GM06990 (cell line): ENCODE measurements around the gene TADA1.
"Not testable (repeated sequence)": the region's sequence is repeated elsewhere in the genome, so short reads cannot be mapped to it uniquely, and the experiment has no call there.

Experiments used
- DNase-seq: peaks from one replicate; pipeline ENCODE4 v3.0.0-alpha.2; 2011; ENCODE audit not compliant: insufficient read length; ENCODE audit errors: extremely low read depth
- H3K27me3 ChIP-seq: replicated peaks from 2 replicates; pipeline ENCODE4 v1.6.0; 2011; ENCODE audit warnings: low read length; ENCODE audit not compliant: control insufficient read depth, insufficient read depth
- H3K36me3 ChIP-seq: 2 replicates; pipeline ENCODE4 v1.5.1; 2011; ENCODE audit warnings: low read length; ENCODE audit not compliant: control insufficient read depth, insufficient read depth
- H3K4me3 ChIP-seq: replicated peaks from 2 replicates; pipeline ENCODE4 v1.5.1; 2011; ENCODE audit warnings: low read depth, mild to moderate bottlenecking, control low read depth, low read length
- CTCF ChIP-seq: IDR thresholded peaks from 2 replicates; pipeline ENCODE4 v1.5.1; 2011; ENCODE audit warnings: low read length, control low read depth, mild to moderate bottlenecking, inconsistent platforms; ENCODE audit not compliant: insufficient read depth, poor library complexity, severe bottlenecking

Gene TADA1

GRCh38 chr1:166884971-166885370 lies 8.9 kb upstream of the TADA1 start:
- DNase-seq, result no peak
- H3K27me3 ChIP-seq, result no peaks in the 10 kb centered on the region
- no peaks in the 10 kb centered on the region for H3K36me3 ChIP-seq
- TF ChIP-seq CTCF, result no peak
- no peak overlapping the region for H3K4me3 ChIP-seq

GRCh38 chr1:166884040-166884642 lies 8.1 kb upstream of the TADA1 start:
- Histone ChIP-seq H3K4me3 (no peak overlapping the region), H3K36me3 (no peaks in the 10 kb centered on the region), H3K27me3 (no peaks in the 10 kb centered on the region)
- TF ChIP-seq CTCF, result peak; percentile 56
- DNase-seq, result peak; percentile 27

DNA sequence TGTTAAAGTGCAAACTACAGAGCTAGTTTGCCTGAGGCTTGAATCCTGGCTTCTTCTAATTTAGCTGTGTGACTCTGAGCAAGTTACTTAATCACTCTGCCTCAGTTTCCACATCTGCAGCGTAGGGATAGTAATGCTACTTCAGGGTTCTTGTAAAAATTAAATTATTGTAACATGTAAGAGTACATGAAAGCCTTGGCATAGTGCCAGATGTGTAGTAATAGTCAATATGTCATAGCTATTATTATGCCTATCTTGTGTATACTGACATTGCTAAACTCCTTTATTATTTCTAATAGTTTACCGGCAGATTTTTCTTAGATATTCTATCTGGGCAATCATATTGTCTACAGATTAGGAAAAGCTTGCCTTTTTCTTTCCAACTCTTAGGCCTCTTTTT lies 6.8 kb upstream of the TADA1 start:
- no peak for DNase-seq
- no peak for TF ChIP-seq CTCF
- H3K27me3 ChIP-seq, result no peaks in the 10 kb centered on the region

GRCh38 chr1:166878173-166878917 lies 2.3 kb upstream of the TADA1 start:
- H3K4me3 ChIP-seq, DNase-seq: not testable (repeated sequence)

More for the DNA sequence above, 6.8 kb upstream of the TADA1 start:
- no peaks in the 10 kb centered on the region for H3K36me3 ChIP-seq
- no peak overlapping the region for H3K4me3 ChIP-seq

GRCh38 chr1:166876540-166876838 lies 425 bp upstream of the TADA1 start:
- Histone ChIP-seq H3K36me3 (no peaks in the 10 kb centered on the region), H3K4me3 (peak overlapping the region; percentile 61), H3K27me3 (no peaks in the 10 kb centered on the region)
- no peak for TF ChIP-seq CTCF
- DNase-seq, result no peak

More at GRCh38 chr1:166878173-166878917, 2.3 kb upstream of the TADA1 start:
- H3K27me3 ChIP-seq, H3K36me3 ChIP-seq: not testable (repeated sequence)

- no peak for DNase-seq
- peak overlapping the region; percentile 84 for H3K4me3 ChIP-seq
- no peak for TF ChIP-seq CTCF
Measured at GRCh38 chr1:166875302-166875733, 746 bp downstream of the TADA1 start.

More at GRCh38 chr1:166875302-166875733, 746 bp downstream of the TADA1 start:
- no peaks in the 10 kb centered on the region for H3K36me3 ChIP-seq
- H3K27me3 ChIP-seq, result no peaks in the 10 kb centered on the region
